GM10248 (cell line): Measurements from ENCODE around the gene VSTM2L.

ENCODE experiments used
- CTCF ChIA-PET: fragments of 300-600 bp; sonication (Branson Sonifier 250); formaldehyde crosslinking; extraction: SDS; loops from one replicate; lab custom pipeline; 2021; ENCODE audit warnings: antibody characterized with exemption; lab: Yijun Ruan, JAX
- POLR2A ChIA-PET: fragments of 350-650 bp; sonication (Branson Sonifier 250); formaldehyde crosslinking; extraction: SDS; loops from one replicate; lab custom pipeline; 2020; ENCODE audit warnings: antibody characterized with exemption; lab: Yijun Ruan, JAX
- DNase-seq: peaks from one replicate; pipeline ENCODE4 v3.0.0; 2012; ENCODE audit errors: extremely low spot score
- TF ChIP-seq, protein P1 (sequence below): IDR thresholded peaks from 2 replicates; pipeline ENCODE4 v1.5.1; 2012; ENCODE audit warnings: mild to moderate bottlenecking, low read depth; ENCODE audit errors: extremely low read depth, missing control alignments, control extremely low read depth

Gene VSTM2L

DNA sequence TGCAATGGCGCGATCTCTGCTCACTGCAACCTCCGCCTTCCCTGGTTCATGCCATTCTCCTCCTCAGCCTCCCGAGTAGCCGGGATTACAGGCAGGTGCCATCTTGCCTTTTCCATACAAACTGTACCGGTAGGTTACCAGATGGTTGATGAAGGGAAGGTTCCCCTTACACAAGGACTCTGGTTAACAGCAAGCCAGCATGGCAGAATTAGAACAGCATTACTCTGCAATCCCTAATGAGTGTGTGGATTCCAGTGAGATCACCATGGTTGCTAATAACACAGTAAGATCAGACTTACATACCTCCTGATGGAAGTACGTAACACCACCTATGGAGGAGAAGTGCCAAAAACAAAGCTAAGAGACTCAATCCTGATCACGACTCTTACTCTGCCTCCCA is 78.6 kb downstream of the VSTM2L start:
- ChIA-PET CTCF (interaction anchor here (1.2 kb wide), 2 partner anchors 18 to 417 kb away, joined by 4 read pairs; no protein-coding TSS in a partner anchor), POLR2A (no interaction called here)
- DNase-seq: no peak
- TF ChIP-seq, protein P1, sequence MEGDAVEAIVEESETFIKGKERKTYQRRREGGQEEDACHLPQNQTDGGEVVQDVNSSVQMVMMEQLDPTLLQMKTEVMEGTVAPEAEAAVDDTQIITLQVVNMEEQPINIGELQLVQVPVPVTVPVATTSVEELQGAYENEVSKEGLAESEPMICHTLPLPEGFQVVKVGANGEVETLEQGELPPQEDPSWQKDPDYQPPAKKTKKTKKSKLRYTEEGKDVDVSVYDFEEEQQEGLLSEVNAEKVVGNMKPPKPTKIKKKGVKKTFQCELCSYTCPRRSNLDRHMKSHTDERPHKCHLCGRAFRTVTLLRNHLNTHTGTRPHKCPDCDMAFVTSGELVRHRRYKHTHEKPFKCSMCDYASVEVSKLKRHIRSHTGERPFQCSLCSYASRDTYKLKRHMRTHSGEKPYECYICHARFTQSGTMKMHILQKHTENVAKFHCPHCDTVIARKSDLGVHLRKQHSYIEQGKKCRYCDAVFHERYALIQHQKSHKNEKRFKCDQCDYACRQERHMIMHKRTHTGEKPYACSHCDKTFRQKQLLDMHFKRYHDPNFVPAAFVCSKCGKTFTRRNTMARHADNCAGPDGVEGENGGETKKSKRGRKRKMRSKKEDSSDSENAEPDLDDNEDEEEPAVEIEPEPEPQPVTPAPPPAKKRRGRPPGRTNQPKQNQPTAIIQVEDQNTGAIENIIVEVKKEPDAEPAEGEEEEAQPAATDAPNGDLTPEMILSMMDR: no peak

DNA sequence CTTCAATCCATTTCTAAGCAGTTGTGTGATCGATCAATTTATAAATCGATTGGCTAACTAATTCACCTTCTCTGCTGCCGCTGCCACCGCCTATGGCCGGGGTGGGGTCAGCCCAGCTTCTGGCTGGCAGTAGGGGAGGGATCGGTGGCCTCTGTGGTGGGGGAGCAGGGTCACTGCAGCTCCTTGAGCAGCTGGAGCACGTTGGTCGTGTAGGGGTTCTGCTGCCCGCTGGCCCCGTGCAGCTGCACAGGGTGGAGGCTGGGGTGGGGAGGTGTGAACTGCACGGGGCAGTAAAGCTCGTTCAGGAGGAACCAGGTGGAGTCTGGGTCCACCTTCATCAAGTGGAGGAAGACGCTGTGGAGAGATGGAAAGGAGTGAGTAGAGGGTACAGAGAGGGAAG is 80.4 kb downstream of the VSTM2L start:
- ChIA-PET CTCF (interaction anchor here (0.7 to 2.8 kb wide), 3 partner anchors 9 to 90 kb away, joined by 3 to 24 read pairs (median 6); no protein-coding TSS in a partner anchor), POLR2A (no interaction called here)
- no peak for DNase-seq
- TF ChIP-seq, protein P1: no peak

DNA sequence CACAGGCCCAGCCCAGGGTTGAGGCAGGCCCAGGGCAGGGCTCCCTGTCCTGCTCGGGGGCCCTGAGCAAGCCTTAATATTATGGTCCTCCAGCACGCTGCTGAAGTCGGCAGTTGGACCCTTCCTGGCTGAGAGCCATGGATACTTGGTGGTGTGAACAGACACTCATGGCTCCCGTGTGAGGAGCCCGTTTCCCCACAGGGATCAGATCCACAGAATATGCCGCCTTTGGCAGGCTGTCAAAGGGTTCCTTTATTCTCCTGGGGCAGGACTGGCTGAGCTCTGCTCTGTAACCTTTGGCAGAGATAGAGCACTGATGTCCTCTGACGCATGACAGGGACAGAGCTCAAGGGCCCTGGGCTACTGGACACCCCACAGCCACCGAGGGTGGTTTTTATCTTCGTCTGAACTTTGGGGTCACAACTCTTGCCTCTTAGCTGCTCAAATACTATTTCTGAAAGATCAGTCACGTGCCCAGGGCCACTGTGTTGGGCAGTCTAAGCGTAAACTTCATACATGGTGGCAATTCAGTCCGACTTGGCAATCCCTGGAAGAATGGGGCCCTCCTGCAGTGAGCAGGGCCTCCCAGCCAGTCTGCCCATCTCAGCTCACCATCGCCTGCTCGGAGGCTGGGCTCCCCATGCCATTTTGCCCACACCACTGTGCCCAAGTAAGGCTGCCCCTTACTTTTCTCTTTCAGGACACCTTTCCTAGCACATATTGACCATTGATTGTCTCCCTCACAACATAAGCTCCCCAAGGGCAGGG is 81.3 kb downstream of the VSTM2L start:
- ChIA-PET POLR2A (no interaction called here), CTCF (interaction anchor here (1.3 to 2.8 kb wide), 2 partner anchors 9 to 237 kb away, joined by 3 to 24 read pairs; no protein-coding TSS in a partner anchor)
- TF ChIP-seq, protein P1: no peak
- DNase-seq: no peak

DNA sequence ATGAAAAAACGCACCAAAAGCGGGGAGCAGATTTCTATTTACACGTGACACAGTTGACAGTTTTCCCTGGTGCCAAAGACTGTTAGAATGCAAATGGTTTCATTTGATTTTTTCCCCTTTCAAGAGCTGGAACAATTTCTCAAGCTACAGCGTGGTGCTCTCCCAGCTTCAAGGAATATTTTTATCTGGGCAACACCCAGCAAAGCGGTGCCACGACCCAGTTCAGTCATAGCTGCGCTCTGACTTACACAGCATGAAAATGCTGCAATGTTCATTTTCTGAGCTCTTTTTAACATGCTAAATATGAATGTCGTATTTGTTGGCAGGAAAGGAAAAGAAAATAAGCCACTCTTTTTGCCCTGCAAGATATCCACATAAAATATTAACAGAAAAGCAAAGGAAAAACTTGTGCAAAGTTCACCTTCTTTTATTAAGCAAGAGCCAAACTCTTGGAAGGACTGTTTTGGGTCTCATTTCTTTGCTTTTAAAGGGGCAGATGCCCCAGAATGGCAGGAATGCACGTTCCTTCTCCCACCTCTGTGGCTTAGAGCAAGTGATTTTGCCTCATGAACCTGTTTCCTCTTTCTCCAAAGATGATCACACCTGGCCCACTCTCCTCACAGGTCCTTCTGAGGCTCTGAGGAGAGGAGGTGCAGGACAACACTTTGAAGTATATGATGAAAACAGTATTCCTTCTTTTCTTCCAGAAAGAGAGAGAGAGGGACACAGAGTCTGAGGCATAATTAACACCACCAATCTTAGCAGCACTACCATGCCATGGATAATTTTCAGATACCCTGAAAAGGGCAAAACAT is 83.3 kb downstream of the VSTM2L start:
- CTCF ChIA-PET: interaction anchor here (0.9 to 1.4 kb wide), 2 partner anchors 83 to 235 kb away, joined by 3 read pairs; partner anchors contain the start of gene VSTM2L
- POLR2A ChIA-PET: no interaction called here
- DNase-seq: no peak
- TF ChIP-seq, protein P1: no peak

DNA sequence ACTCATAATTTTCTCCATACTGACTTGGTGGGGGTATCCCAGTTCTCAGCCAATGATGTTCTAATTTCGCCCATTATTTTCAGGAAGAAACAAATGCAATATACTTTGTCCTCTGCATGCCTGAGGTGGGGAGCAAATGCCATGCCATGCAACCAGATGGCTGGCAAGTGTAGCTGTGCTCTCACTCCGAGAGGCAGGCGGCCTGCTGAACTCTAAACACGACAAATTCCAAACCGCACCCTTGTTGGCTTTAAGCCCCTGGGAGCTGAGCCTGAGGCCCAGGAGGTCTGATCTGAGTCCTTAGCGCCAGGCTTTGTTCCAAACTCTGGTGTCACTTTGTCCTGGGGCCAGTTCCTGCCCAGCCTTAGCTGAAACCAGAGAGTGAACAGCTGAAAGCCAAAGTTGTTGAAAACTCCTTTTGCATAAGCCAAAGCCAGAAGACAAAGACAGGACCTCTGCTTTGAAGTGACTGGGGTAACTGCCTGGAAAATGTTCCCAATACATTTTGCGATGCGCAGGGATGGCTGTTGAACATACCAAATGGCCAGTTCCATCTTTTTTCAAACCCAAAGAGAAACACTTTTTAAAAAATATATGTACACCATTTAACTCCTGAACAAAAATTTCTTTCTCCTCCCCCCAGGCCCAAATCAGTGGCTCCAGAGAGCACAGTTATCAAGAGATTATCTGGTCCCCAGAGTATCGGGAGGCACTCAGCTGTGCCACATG is 84.1 kb downstream of the VSTM2L start:
- ChIA-PET CTCF (interaction anchor here (0.9 to 1.4 kb wide), 3 partner anchors 84 to 239 kb away, joined by 3 read pairs; partner anchors contain the start of gene VSTM2L), POLR2A (no interaction called here)
- TF ChIP-seq, protein P1: no peak
- DNase-seq: no peak
